ENCODE data around the gene LDLRAD2. TPM values are rescaled to one million over a fixed set of nuclear protein-coding genes. Genes with fewer than 3 reads are reported as not detected.

LDLRAD2 gene
- total RNA-seq, 1 experiment from 2014 or later: not detected

GRCh38 chr1:21873174-21873573 lies 61.1 kb downstream of the LDLRAD2 start:
- Mint-ChIP-seq H3K27ac (ENCODE audit: unreplicated experiment) (no peak overlapping the region), H3K4me1 (ENCODE audit: low read depth, unreplicated experiment) (peaks cover 42% of the 10 kb centered on the region), H3K9me3 (ENCODE audit: low read depth, unreplicated experiment) (no peaks in the 10 kb centered on the region), H3K36me3 (ENCODE audit: insufficient read depth, unreplicated experiment) (peaks cover 88% of the 10 kb centered on the region), H3K27me3 (ENCODE audit: unreplicated experiment) (no peaks in the 10 kb centered on the region), H3K4me3 (ENCODE audit: low read depth, unreplicated experiment) (no peak overlapping the region)
- no TSS peak for BruUV-seq (replicated peaks)
- CTCF ChIA-PET: no interaction called here
- TF ChIP-seq CTCF (IDR thresholded peaks at IDR 0.05; ENCODE audit: unreplicated experiment): no peak
- intact Hi-C loops (cut with micrococcal nuclease; ENCODE audit: unreplicated experiment): no loop called here
- DNase-seq: no peak

DNA sequence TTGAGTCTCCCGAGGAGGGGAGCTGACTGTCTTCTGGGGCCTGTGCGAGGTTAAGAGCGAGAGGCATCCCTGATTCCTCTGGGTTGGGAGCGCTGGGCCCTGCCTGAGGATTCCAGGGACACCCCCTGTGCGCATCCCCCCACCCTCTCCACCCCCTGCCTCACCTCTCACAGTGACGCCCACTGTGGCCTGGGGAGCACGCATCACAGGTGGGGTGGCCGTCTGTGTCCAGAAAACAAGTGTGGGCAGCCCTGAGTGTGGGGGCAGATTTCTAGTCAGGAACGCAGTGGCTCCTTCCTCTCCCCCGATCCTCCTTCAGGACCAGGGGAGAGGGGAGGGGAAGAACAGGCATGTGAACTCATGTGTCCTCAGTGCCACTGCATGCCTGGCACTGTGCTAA lies 61.7 kb downstream of the LDLRAD2 start:
- Mint-ChIP-seq H3K4me3 (ENCODE audit: low read depth, unreplicated experiment) (no peak overlapping the region), H3K27me3 (ENCODE audit: unreplicated experiment) (no peaks in the 10 kb centered on the region), H3K4me1 (ENCODE audit: low read depth, unreplicated experiment) (peaks cover 42% of the 10 kb centered on the region), H3K9me3 (ENCODE audit: low read depth, unreplicated experiment) (no peaks in the 10 kb centered on the region), H3K27ac (ENCODE audit: unreplicated experiment) (no peak overlapping the region), H3K36me3 (ENCODE audit: insufficient read depth, unreplicated experiment) (peaks cover 89% of the 10 kb centered on the region)
- no TSS peak for BruUV-seq (replicated peaks)
- CTCF ChIA-PET: no interaction called here
- DNase-seq: no peak
- intact Hi-C loops (cut with micrococcal nuclease; ENCODE audit: unreplicated experiment): no loop called here
- TF ChIP-seq CTCF (IDR thresholded peaks at IDR 0.05; ENCODE audit: unreplicated experiment): no peak

DNA sequence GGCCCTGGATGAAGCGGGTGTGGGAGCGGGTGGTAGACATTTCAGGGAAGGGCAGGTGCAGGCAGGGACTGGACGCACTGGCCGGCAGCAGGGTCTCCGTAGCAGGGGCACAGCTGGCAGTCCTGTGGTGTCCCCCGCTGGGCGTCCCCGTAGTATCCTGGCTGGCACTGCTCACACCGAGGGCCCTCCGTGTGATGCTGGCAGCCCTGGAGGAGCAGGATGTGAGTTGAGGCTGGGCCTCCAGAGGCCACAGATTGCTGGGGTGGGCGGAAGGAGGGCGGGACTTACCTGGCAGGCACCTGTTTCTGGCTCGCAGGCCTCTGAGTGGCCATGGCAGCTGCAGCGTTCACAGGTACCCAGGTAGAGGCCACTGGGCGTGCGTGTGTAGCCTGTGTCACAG lies 62.3 kb downstream of the LDLRAD2 start:
- Mint-ChIP-seq H3K36me3 (ENCODE audit: insufficient read depth, unreplicated experiment) (peaks cover 91% of the 10 kb centered on the region), H3K4me1 (ENCODE audit: low read depth, unreplicated experiment) (peaks cover 37% of the 10 kb centered on the region)

More for the DNA sequence above, 62.3 kb downstream of the LDLRAD2 start:
- no TSS peak for BruUV-seq (replicated peaks)
- H3K9me3 Mint-ChIP-seq (ENCODE audit: low read depth, unreplicated experiment): no peaks in the 10 kb centered on the region
- TF ChIP-seq CTCF (IDR thresholded peaks at IDR 0.05; ENCODE audit: unreplicated experiment): no peak
- no peaks in the 10 kb centered on the region for H3K27me3 Mint-ChIP-seq (ENCODE audit: unreplicated experiment)
- no peak overlapping the region for H3K4me3 Mint-ChIP-seq (ENCODE audit: low read depth, unreplicated experiment)
- DNase-seq: no peak
- no peak overlapping the region for H3K27ac Mint-ChIP-seq (ENCODE audit: unreplicated experiment)
- CTCF ChIA-PET: no interaction called here
- intact Hi-C loops (cut with micrococcal nuclease; ENCODE audit: unreplicated experiment): no loop called here

Other genes starting within 250 kb of the LDLRAD2 start
- 23.8 and 26.8 TPM in 2 replicates for gene RAP1GAP, start 142.9 kb upstream of the LDLRAD2 start, total RNA-seq (2022)
- 56.6 and 62.3 TPM in 2 replicates for gene USP48, start 29.1 kb upstream of the LDLRAD2 start, total RNA-seq (2022)
- gene HSPG2, start 125.0 kb downstream of the LDLRAD2 start, total RNA-seq (2022): 397 and 398 TPM in 2 replicates
- gene CELA3B, start 164.8 kb downstream of the LDLRAD2 start, total RNA-seq (2022): not detected in 2 replicates
- gene CELA3A, start 189.4 kb downstream of the LDLRAD2 start, total RNA-seq (2022): not detected in 2 replicates
- 194 and 204 TPM in 2 replicates for gene CDC42, start 240.4 kb downstream of the LDLRAD2 start, total RNA-seq (2022)

Measured in Calu3 (cell line).